Measurements from ENCODE around the gene OR5AS1.

GRCh38 chr11:56027354-56027753 lies at the start of gene OR5AS1:
- TF ChIP-seq LEF1 (IDR thresholded peaks at IDR 0.05; ENCODE audit: borderline replicate concordance) (no peak), BHLHE40 (IDR thresholded peaks at IDR 0.05; ENCODE audit: borderline replicate concordance) (no peak)
